ENCODE measurements around the gene COA1.

COA1 gene

DNA sequence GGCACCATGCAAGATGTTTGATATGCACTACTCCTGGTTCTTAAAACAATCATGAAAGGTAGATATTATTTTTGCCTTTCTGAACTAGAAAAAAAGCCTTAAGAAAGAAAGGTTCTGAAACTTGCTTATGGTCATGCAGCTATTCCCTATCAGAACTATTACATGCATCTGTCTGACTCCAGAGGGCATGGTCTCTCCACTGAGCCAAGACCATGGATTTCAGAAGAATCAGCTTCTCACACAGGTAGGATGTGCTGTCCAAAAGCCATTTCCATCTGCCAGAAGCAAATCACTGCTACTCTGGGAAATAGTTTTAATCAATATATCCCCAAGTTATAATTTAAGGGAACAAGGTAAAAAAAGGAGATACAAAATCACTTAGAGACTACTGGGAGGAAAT lies 77.0 kb downstream of the COA1 start:
- DNase-seq (ENCODE audit: low read depth in 2 of 2), result no peak

DNA sequence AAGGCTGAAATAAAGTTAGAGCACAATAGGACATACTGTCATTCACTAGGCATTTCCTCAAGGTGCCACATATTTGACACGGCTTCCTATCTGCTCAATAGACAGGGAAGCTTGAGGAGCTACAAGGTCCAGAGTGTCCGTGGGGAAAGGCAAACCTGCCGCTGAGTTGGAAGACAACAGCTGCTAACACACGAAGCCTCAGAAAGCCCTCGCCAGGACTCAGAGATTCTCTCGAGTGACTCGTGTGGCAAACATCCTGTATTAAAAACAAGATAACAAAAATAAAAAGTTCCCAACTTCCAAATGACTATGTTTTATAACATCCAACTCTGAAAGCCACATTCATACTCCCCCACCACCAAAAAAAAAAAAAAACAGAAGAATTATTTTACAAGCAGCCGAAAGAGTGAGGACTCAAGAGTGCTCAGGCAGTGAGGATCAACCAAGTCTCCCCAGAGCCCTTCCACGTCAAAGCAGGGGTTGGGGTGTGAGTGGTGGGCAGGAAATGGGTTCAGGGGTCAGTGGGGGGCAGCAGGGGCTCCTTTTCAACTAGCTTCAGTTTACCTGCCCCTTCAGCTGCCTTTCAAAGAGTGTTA lies 78.8 kb downstream of the COA1 start:
- no peak for DNase-seq (ENCODE audit: low read depth in 2 of 2)

DNA sequence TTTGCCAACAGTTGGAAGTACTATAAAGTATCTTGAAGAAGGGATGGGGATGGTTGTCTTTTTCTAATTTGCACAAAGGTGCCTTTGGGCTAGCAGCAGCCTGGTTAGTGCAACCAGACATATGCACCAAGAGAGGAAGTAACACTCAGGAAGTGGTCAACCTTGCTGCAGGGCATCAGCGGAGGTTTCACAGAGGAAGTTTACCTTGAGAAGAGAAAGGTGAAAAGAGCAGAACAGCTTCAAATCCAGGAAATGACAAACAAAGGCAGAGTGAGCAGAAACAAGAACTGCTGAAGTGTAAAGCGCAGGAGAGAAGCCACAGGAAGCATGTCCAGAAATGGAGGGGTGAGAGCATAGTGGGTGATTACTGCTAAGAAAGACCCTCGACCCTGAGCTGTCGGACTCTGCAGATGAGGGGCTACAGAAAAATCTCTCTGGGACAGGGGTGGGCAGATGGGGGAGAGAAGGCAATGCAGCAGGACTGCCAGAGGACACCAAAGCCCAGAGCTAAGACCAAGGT lies 79.5 kb downstream of the COA1 start:
- DNase-seq (ENCODE audit: low read depth in 2 of 2), result peak in 1 of 2 donors; percentile 44

DNA sequence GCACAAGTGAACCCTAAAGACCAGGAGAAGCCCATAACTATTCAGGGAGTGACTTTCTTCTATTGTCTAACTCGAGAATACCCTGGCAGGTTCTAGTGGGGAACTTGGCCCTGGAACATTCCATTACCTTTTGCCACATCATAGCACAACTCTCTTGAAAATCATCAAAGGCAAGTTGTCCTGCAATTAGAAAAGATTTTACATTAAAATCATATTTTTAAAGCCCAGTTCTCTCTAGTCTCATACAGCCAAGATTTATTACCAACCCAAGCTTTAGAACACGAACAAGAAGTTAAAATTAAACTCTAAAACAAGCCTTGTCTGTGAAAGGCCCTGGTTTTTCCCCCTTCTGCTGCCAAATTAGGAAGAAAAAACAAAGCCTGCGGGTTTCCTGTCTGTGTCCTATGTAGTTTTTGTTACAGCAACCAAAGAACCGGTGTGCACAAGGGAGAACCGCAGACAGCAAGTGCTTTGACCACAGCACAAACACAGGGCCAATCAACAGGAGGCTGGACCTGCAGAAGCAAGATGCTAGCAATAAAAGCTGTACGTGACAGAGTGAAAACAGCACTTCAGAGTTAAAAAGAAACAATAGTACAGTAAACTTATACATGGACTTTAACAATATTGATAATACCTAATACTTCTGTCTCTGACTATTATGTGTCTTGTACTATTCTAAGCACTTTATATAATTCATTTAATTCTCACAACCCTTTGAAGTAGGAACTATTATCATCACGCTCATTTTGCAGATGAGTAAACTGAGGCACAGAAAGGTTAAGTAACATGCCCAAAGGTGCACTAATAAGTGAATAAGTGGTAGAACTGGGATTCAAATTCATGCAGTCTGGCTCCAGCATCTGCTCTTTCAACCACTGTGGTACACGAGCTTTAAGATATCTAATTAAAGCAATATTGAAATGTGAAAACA lies 80.6 kb downstream of the COA1 start:
- DNase-seq (ENCODE audit: low read depth in 2 of 2), result no peak

DNA sequence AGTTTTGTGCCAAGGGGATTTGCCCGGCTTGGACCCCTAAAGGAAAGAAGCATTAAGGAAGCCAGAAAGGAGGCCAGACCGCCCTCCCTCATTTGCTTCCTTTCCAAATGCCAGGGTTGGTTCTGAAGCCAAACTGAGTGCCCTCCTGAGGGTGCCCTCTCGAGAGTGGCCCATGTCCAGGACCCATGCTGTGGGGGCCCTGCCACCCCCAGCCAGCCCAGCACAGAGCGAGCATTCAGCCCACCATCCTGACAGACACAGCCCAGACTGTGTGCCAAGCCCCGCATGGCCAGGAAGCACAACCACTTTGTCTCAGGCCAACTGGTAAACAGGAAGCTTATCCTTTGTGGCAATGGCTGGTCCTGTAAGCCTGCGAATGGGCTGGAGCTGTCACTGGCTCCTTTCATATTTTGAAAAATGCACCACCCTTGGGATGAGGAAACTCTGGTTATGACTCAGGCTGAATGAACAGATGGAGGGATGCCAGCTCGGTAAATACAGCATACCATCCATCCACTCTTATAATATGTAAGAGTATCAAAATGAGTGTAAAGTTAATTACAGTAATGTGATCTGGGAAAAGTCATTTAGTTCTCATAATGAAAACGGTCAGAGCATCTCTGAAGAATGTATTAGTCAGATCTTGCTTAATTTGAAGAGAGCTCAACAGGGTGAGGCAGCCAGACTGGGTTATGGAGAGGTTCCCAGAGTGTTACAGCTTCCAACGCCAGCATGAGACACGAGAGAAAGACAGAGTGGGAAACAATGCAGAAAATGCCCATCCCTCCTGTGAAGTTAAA lies 81.5 kb downstream of the COA1 start:
- DNase-seq (ENCODE audit: low read depth in 2 of 2), result no peak

DNA sequence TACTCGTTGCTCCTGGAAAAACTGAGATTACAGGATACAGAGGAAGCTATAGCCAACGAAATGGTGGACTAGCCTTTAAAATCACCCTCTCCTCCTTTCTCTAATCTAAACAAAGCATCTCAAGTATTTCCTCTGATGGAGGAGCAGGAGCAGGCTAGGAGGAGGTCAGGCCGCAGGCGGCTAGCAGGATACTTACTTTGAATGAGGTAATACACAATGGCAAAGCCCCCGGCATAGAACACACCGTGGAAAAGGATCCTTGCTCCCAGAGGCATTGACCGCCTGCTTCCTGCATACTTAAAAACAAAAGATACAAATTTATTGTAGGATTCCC lies 82.0 kb downstream of the COA1 start:
- no peak for DNase-seq (ENCODE audit: low read depth in 2 of 2)

DNA sequence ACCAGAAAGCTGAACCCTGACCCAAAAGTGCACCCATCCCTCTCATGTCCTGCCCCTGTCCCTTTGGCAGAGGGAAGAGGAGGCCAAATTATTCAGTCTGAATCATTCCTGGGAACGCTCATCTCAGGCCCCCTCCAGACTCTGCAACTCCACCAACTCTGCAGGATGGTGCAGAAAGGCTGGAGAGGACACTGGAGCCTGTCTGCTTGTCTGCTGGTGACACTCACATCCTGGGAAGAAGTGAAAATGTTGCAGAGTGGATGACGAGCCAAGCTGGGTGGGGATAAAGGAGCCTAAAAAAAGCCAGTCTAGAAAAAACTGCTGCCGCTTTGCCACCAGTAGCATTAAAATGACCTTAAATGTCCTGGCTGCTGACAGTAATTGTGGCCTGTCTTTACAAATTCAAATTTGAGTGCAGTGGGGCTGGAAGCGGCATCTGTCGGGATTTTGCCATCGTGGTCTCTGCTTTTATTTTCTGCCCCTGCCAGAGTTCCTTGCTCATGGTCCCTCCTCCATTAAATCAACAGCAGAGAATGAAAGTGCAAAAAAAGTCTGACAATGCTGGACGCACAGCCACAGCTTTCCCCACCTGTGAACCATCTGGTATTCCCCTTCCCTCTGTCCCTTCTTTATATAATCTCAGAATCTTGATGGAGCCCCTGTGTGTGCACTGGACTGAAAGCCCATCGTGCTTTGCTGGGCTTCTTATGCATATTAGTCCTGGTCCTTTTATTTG lies 82.6 kb downstream of the COA1 start:
- no peak for DNase-seq (ENCODE audit: low read depth in 2 of 2)

DNA sequence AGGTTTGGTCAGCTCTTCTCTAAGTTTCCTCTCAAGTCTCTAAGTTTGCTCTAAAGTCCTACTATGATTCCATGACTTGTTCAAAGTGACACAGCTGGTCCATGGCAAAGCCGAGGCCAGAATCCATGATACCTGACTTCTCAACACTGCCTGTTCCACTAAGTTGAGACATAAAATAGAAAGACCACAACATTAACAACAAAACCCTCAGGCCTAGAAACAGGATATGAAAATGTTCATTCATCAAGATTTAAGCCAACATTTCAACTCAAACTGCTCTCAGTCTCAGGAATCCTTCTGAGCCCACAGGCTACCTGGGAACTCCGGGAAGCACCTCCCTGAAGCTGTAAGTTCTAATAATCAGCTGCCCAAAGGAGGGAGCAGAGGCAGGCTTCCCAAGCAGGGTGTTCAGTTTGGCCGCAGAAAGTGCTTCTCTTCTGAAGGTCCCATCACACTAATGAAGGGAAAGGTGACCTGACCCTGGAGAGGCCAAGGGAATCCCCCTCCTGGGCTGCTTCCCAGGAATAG lies 83.6 kb downstream of the COA1 start:
- no peak for DNase-seq (ENCODE audit: low read depth in 2 of 2)

DNA sequence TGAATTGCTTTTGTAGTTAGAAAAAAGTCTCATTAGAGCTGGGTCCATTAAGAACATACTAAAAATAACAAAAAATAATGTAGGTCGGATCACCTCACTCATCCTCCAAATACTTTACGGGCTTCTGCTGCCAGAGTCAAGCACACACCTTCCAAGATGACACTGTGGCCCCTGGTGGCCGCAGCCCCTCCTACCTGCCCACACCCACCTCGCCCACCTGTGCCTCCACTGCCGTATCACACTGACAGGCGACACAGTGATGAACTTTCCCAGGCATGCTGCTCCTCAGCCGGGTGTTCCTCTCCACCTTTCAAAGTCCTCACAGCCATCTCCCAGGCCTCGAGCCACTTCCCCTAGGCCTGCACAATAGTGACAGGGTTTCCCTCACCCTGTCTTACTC lies 85.5 kb downstream of the COA1 start:
- DNase-seq (ENCODE audit: low read depth in 2 of 2), result no peak

DNA sequence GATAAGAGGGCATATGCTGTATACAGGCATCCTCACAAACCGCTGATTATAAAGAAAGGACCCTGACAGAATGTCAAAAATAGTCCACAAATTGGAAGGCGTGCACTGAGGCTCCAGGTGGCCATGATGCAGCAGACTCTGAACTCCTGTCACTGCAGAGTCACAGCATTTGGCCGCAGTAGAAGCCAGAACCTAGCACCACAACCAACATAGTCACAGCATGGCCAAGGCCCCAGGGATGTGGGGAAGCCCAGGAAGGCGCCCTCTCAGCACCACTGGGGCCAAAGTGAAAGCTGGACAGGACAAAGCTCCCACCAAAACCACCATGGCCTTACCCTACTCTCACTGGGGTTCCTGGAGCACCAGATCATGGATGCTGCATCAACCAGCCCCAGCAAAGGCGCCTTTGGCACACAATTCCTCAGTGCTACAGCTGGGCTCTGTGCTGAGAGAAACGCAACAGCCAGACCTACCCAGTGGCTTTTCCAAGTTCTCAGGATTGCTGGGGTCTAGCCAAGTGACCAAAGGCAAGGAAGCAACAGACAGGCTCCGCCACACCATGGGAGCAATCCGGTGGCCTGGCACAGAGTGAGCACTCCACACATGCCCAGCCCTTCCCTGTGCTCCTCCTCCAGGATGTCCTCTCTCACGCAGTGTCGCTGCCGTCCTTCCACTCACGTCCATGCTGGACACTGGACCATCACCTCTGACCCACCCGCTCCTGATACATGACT lies 86.3 kb downstream of the COA1 start:
- DNase-seq (ENCODE audit: low read depth in 2 of 2), result no peak

DNA sequence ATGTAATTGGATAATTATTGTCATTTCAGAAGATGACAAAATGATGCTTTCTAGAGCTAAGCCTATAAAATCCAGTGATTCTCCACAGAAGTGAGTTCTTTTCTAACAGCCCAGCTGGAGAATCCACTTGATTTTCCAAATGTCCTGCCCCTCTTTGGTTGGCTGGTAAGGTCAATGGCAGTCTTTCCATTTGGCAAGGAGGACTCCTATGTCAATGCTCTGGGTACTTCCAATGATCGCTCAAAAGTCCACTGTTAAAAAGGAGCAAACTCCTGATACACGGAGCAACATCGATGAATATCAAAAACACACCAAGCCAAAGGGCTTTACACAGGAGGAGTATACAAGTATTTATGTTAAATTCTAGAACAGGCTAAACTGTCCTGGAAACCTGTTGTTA lies 88.6 kb downstream of the COA1 start:
- DNase-seq (ENCODE audit: low read depth in 2 of 2), result no peak

DNA sequence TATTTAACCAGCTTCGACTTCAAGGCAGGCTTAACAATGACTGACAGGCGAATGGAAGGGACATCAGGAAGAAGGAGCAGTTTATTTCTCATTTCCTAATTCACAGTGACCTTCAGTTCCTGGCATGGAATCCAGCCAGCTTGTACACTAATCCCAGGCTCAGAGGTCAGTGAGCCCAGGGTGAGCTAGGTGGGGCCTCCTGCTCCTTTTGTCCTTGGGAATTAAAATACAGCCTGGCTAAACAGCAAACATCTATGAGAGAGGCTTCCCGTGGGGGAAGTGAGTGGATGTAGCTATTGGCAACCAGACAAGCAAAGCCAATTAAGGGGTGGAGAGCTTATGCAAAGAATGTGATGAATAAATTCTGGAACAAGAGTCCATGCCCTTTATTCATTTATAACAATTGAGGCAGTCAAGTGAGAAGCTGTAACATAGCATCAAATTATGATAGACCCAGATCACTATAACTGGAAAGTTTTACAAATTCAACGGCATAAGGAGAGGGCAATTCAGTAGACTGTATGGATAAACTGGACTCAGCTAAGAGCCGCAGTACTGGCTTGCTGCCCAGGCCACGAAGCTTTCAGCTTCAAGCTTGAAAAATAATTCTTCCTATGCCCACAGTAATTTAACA lies 89.3 kb downstream of the COA1 start:
- DNase-seq (ENCODE audit: low read depth in 2 of 2), result no peak

DNA sequence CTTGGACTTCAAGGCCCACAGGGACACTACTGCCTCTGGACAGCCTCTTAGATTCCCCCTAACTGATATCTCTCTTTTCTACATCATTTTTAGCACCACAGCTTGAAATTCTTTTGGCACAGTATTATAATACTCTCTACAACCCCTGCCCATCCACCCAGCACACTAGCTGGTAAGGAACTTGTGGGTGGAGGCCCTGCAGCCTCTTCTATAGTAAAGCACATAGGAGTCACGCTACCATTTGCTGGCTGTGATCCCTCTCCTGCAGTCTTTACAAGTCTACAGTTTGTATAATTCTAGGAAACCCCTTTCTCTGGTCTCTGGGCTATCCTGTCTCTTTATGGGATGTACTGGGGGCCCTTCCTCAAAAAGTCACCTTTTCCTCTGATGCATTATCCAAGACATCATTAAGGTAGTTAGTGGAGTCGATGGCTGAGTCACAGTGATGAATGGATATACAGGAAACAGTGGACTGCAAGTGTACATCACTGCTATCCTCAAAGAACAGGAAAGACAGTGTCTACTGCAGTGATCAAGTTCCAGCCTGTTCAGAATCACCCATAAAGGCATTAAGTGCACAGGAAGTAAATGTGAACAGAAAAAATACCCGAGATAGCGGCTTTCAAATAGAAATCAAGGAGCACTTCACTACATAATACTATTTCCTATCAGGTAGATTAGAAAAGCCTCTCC lies 92.1 kb downstream of the COA1 start:
- no peak for DNase-seq (ENCODE audit: low read depth in 2 of 2)

DNA sequence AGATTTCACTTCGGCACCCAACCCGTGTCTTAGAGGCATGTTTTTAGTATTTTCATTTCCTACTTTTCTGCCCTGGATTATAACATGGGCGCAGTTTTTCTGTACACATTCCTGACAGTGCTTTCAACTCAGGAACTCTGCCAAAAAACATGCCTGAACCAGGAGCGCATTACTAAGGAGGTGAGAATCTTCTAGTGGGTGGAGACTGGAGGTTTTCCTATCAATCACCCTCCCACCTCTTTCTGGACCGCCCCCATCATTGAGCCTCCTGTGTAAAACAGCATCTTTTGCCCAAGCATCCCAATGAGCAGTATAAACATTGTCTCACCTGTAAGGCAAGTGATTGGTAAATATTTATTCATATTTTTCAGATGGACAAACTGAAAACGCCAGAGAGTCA lies 93.2 kb downstream of the COA1 start:
- DNase-seq (ENCODE audit: low read depth in 2 of 2), result no peak

DNA sequence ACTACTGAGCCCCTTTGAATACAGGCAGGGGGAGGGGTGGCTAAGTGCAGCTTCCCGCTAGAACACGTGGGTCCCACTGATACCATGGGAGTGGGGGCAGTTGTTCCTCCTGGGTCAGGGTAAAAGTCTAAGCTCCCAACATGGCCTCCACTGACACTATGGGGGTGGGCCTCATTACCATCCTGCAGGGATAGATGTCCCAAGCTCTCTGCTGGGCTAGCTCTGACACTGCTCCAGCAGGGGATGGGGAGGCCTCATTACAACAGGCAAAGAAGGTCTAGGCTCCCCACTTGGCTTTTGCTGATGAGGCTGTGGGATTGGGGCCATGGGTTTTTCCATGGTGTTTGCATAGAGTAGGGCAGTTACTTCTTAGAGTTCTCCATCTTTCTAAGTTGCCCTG lies 94.9 kb downstream of the COA1 start:
- no peak for DNase-seq (ENCODE audit: low read depth in 2 of 2)

DNA sequence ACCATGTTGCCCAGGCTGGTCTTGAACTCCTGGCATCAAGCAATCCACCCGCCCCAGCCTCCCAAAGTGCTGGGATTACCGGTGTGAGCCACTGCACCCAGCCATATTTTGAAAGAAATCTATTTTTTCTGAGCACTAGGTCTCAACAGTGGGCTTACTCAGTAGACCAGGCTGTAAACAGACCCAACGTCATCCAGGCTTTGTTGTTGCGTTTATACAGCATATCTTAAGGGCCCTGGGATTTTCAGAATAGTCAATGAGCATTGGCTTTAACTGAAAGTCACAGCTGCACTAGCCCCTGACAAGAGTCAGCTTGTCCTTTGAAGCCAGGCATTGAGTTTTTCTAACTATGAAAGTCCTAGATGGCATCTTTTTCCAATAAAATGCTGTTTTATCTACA lies 96.6 kb downstream of the COA1 start:
- no peak for DNase-seq (ENCODE audit: low read depth in 2 of 2)

DNA sequence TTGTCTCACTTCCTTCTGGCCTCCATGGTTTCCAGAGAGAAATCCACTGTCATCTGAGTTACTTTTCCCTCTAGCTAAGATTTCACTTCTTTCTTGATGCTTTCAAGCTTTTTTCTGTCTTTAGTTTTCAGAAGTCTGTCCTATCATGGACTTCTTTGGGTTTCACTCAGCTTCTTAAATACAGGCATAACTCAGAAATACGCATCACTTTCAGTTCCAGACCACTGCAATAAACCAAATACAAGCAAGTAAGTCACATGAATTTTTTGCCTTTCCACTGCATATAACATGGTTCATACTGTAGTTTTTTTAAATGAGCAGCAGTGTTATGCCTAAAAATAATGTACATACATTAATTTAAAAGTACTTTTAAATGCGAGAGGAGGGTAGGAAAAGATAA lies 97.8 kb downstream of the COA1 start:
- DNase-seq (ENCODE audit: low read depth in 2 of 2), result no peak

DNA sequence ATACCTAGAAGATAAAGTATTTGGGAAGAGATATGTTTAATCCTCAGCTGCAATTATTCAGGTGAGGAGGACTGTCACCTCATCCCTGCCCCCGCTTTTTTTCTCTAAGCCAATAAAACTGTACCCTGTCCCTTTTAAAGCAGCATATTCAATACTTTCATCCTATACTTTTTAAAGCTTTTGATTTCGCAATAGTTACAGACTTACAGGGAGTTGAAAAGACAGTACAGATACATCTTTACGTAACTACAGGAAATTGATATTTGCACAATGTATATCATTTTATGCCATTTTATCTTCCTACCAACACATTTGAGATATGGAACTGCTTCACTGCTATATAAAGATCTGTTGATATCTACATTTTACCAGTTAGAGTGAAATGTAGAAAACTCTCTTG lies 98.8 kb downstream of the COA1 start:
- no peak for DNase-seq (ENCODE audit: low read depth in 2 of 2)

DNA sequence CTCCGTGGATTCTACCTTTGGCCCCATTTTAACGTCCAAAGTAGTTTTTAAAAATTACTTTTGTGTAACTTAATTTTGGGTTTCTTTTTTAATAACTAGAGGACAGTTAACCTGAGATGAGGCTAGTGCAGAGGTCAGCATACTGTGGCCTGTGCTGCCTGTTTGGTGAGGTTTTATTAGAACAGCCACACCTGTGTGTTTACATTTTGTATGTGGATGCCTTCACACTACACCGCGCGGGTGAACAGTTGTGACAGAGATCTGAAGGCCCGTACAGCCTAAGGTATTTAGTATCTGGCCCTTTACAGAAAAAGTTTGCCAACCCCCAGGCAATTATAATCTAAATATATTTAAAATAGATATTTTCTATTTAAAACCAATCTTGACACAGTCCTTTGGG lies 99.5 kb downstream of the COA1 start:
- no peak for DNase-seq (ENCODE audit: low read depth in 2 of 2)

DNA sequence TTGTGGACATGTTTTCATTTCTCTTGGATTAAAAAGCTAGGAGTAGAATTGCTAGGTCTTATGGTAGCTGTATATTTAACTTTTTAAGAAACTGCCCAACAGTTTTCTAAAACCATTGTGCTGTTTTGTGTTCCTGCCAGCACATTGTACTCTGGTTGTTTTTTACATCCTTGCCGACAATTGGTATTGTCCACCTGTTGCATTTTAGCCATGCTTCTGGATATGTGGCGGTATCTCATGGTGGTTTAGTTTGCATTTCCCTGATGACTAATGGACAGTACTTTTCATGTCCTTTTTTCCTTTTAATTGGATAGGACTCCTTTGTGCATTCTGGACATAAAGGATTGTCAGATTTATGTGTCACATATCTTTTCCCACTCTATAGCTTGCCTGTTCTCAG lies 100.9 kb downstream of the COA1 start:
- no peak for DNase-seq (ENCODE audit: low read depth in 2 of 2)

All from stimulated activated CD8-positive, alpha-beta memory T cell treated with anti-CD3 and anti-CD28 coated beads, Interleukin-15, amount 100 ng/mL, for 4 hours (primary cell).